Immature natural killer cell (primary cell): ENCODE results near the gene HP. TPM values are rescaled to one million over a fixed set of nuclear protein-coding genes. Genes with fewer than 3 reads are reported as not detected.
"Not testable (repeated sequence)": the region's sequence is repeated elsewhere in the genome, so short reads cannot be mapped to it uniquely, and the experiment has no call there.

Experiments used
- DNase-seq, 3 donors: peaks; one replicate each; pipeline ENCODE4 v3.0.0; 2022; ENCODE audit warnings: mixed read lengths in 1 of 3
- H3K27ac Mint-ChIP-seq, 6 donors: one replicate each; pipeline ENCODE4 v1.8.0; 2020; ENCODE audit warnings: mixed read lengths in 6 of 6, mild to moderate bottlenecking in 5 of 6, inconsistent platforms in 4 of 6, moderate library complexity in 3 of 6
- H3K27me3 Mint-ChIP-seq, 3 donors: one replicate each; pipeline ENCODE4 v1.8.0; 2020 to 2021; ENCODE audit warnings: low read depth in 3 of 3, mild to moderate bottlenecking in 3 of 3, mixed read lengths in 3 of 3, moderate library complexity in 3 of 3, inconsistent platforms in 1 of 3
- H3K36me3 Mint-ChIP-seq, 3 donors: one replicate each; pipeline ENCODE4 v1.8.0; 2020; ENCODE audit warnings: mixed read lengths in 3 of 3, inconsistent platforms in 2 of 3, mild to moderate bottlenecking in 2 of 3
- H3K4me1 Mint-ChIP-seq, 2 donors: one replicate each; pipeline ENCODE4 v1.8.0; 2020; ENCODE audit warnings: inconsistent platforms in 2 of 2, mild to moderate bottlenecking in 2 of 2, mixed read lengths in 2 of 2, moderate library complexity in 1 of 2
- H3K4me3 Mint-ChIP-seq, 5 donors: one replicate each; pipeline ENCODE4 v1.8.0; 2020; ENCODE audit warnings: mild to moderate bottlenecking in 5 of 5, mixed read lengths in 5 of 5, inconsistent platforms in 3 of 5, moderate library complexity in 3 of 5
- H3K9me3 Mint-ChIP-seq, 6 donors: one replicate each; pipeline ENCODE4 v1.8.0; 2020; ENCODE audit warnings: mild to moderate bottlenecking in 6 of 6, mixed read lengths in 6 of 6, inconsistent platforms in 4 of 6, moderate library complexity in 3 of 6
- polyA plus RNA-seq, 3 donors: library from polyadenylated mRNA; unstranded; fragments of 300-500 nt; fragmentation: Illumina TruSeq; gene quantifications; one replicate each; pipeline ENCODE4 v1.2.3, GENCODE V29; 2021

Gene HP, protein sequence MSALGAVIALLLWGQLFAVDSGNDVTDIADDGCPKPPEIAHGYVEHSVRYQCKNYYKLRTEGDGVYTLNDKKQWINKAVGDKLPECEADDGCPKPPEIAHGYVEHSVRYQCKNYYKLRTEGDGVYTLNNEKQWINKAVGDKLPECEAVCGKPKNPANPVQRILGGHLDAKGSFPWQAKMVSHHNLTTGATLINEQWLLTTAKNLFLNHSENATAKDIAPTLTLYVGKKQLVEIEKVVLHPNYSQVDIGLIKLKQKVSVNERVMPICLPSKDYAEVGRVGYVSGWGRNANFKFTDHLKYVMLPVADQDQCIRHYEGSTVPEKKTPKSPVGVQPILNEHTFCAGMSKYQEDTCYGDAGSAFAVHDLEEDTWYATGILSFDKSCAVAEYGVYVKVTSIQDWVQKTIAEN
- polyA plus RNA-seq = not detected

GRCh38 chr16:72054254-72054847 is at the start of gene HP:
Gene HP, plus strand, starts transcription at chr16:72054505. Its CDS starts 148 bp downstream, at chr16:72054653.
- H3K4me1 Mint-ChIP-seq, DNase-seq, H3K36me3 Mint-ChIP-seq, H3K27me3 Mint-ChIP-seq, H3K27ac Mint-ChIP-seq, H3K4me3 Mint-ChIP-seq: not testable (repeated sequence)
- H3K9me3 Mint-ChIP-seq = peaks cover 0 to 11% (median 6%) of the 10 kb centered on the region in 6 donors

DNA sequence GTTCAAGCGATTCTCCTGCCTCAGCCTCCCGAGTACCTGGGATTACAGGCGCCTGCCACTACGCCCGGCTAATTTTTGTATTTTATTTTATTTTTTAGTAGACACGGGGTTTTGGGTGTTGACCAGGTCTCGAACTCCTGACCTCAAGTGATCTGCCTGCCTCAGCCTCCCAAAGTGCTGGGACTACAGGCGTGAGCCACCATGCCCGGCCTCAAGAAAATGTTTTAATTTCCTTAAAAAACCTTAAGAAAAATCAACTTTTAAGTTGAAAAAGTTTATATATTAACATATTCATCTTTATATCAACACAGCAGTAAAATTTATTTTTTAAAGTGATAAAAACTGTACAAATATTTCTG is 46.3 kb upstream of the HP start:
- H3K27ac Mint-ChIP-seq = peak overlapping the region in 4 of 6 donors; percentile 69 to 93 (median 82)

GRCh38 chr16:72008424-72009216 is 45.7 kb upstream of the HP start, which contains the start of gene DHODH:
Gene DHODH, plus strand, starts transcription at chr16:72008744. Its CDS starts 21 bp downstream, at chr16:72008765.
- Mint-ChIP-seq H3K4me3 (peak within 1 kb of the TSS; percentile 95 to 100 (median 97)), H3K9me3 (no peaks in the 10 kb centered on the region), H3K36me3 (no peaks in the 10 kb centered on the region), H3K27ac (peak within 1 kb of the TSS; percentile 82 to 97 (median 91)), H3K4me1 (peaks cover 16 to 35% of the 10 kb centered on the region in 2 donors), H3K27me3 (peaks cover 4 to 6% (median 4%) of the 10 kb centered on the region in 3 donors)
- peak; percentile 97 to 98 (median 98) for DNase-seq

More for the DNA sequence above, 46.3 kb upstream of the HP start:
- not testable (repeated sequence) for H3K9me3 Mint-ChIP-seq, H3K36me3 Mint-ChIP-seq, H3K27me3 Mint-ChIP-seq, DNase-seq
- H3K4me3 Mint-ChIP-seq = peak overlapping the region; percentile 95 to 100 (median 97)
- H3K4me1 Mint-ChIP-seq = peaks cover 16 to 29% of the 10 kb centered on the region in 2 donors

DNA sequence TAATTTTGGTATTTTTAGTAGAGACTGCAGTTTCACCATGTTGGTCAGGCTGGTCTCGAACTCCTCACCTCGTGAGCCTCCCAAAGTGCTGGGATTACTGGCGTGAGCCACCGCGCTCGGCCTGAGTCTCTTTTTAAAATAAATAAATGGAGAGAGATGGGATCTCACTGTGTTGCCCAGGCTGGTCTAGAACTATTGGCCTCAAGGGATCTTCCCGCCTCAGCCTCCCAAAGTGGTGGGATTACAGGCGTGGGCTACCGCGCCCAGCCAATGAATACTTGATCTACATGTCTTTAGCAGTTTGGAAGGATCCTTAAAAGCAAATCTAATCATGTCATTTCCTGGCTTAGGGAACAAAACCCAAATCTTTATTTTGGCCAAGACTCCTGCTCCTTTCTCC is 44.5 kb upstream of the HP start:
- peak overlapping the region in 1 of 6 donors; percentile 66 for H3K27ac Mint-ChIP-seq
- peaks cover 4 to 6% (median 4%) of the 10 kb centered on the region in 3 donors for H3K27me3 Mint-ChIP-seq
- H3K4me3 Mint-ChIP-seq = peak overlapping the region; percentile 42 to 78 (median 75)
- H3K36me3 Mint-ChIP-seq = peaks cover 0 to 5% (median 0%) of the 10 kb centered on the region in 3 donors
- DNase-seq = no peak
- peaks cover 16 to 43% of the 10 kb centered on the region in 2 donors for H3K4me1 Mint-ChIP-seq
- no peaks in the 10 kb centered on the region for H3K9me3 Mint-ChIP-seq

DNA sequence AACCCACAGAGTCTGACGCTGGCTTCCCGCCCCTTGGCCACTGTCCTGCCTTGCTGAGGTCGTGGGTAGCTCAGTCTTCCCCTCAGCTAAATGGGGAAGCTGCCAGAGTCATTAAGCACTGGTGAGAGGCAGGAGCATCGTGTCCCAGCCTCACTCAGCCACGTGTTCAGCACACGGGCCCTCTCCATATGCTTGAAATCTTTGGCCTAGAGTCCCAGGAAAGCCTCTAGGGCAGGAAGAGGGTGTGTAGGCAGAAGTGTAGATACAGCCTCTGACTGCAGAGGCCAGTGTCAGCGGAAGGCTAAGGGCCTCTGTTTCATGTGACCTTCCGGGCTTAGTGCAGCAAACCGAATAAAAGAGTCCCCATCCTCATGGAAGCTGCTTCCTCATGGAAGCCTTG is 41.7 kb upstream of the HP start:
- H3K4me1 Mint-ChIP-seq = peaks cover 14 to 44% of the 10 kb centered on the region in 2 donors
- H3K27me3 Mint-ChIP-seq = peaks cover 4 to 6% (median 6%) of the 10 kb centered on the region in 3 donors
- peak overlapping the region in 3 of 6 donors; percentile 8 to 61 (median 9) for H3K27ac Mint-ChIP-seq

GRCh38 chr16:72013389-72013788 is 40.9 kb upstream of the HP start:
- Mint-ChIP-seq H3K4me1 (peaks cover 12 to 43% of the 10 kb centered on the region in 2 donors), H3K36me3 (peaks cover 3 to 15% (median 14%) of the 10 kb centered on the region in 3 donors), H3K27ac (peak overlapping the region in 3 of 6 donors; percentile 40 to 81 (median 61)), H3K27me3 (peaks cover 2 to 5% (median 4%) of the 10 kb centered on the region in 3 donors), H3K4me3 (no peak overlapping the region), H3K9me3 (no peaks in the 10 kb centered on the region)
- peak in 1 of 3 donors; percentile 7 for DNase-seq

More for the DNA sequence above, 41.7 kb upstream of the HP start:
- DNase-seq = no peak
- Mint-ChIP-seq H3K36me3 (peaks cover 0 to 15% (median 11%) of the 10 kb centered on the region in 3 donors), H3K4me3 (no peak overlapping the region), H3K9me3 (no peaks in the 10 kb centered on the region)

GRCh38 chr16:72013888-72014581 is 40.3 kb upstream of the HP start:
- peaks cover 0 to 3% (median 0%) of the 10 kb centered on the region in 3 donors for H3K27me3 Mint-ChIP-seq
- H3K4me1 Mint-ChIP-seq = peaks cover 7 to 36% of the 10 kb centered on the region in 2 donors
- peaks cover 3 to 19% (median 14%) of the 10 kb centered on the region in 3 donors for H3K36me3 Mint-ChIP-seq
- DNase-seq = no peak
- no peaks in the 10 kb centered on the region for H3K9me3 Mint-ChIP-seq
- peak overlapping the region in 3 of 6 donors; percentile 20 to 81 (median 40) for H3K27ac Mint-ChIP-seq
- H3K4me3 Mint-ChIP-seq = no peak overlapping the region

GRCh38 chr16:72014675-72015074 is 39.6 kb upstream of the HP start:
- no peak overlapping the region for H3K27ac Mint-ChIP-seq
- DNase-seq = no peak
- no peak overlapping the region for H3K4me3 Mint-ChIP-seq
- H3K9me3 Mint-ChIP-seq = no peaks in the 10 kb centered on the region
- H3K4me1 Mint-ChIP-seq = peaks cover 6 to 34% of the 10 kb centered on the region in 2 donors
- peaks cover 0 to 3% (median 0%) of the 10 kb centered on the region in 3 donors for H3K27me3 Mint-ChIP-seq
- peaks cover 3 to 19% (median 19%) of the 10 kb centered on the region in 3 donors for H3K36me3 Mint-ChIP-seq

- no peak overlapping the region for H3K4me3 Mint-ChIP-seq
- peaks cover 0 to 3% (median 0%) of the 10 kb centered on the region in 3 donors for H3K27me3 Mint-ChIP-seq
- peaks cover 4 to 30% of the 10 kb centered on the region in 2 donors for H3K4me1 Mint-ChIP-seq
- H3K27ac Mint-ChIP-seq = no peak overlapping the region
- peaks cover 3 to 19% (median 19%) of the 10 kb centered on the region in 3 donors for H3K36me3 Mint-ChIP-seq
- DNase-seq = no peak
- H3K9me3 Mint-ChIP-seq = no peaks in the 10 kb centered on the region
Observed at GRCh38 chr16:72015124-72015523, 39.2 kb upstream of the HP start.

DNA sequence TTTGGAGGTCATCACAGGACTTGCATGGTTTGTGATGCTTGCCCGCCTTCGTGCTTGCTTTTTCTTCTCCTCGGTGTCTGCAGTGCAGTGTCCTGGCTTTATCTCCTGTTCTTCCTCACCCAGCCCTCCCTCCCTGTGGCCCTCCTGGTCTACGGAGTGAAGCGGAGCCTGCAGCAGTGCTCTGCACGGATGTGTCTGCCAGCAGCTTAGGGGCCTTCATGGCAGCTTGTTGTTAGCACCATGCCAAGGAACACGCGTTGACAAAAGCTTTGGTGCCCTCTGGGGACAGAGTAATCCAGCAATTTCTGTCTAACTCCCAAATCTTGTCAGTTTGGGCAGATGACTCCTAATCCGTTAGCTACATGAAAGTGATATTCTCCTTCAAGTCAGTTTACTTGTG is 35.8 kb upstream of the HP start:
- H3K4me1 Mint-ChIP-seq = peaks cover 0 to 10% of the 10 kb centered on the region in 2 donors
- H3K27ac Mint-ChIP-seq = no peak overlapping the region
- no peak for DNase-seq
- no peak overlapping the region for H3K4me3 Mint-ChIP-seq
- peaks cover 0 to 3% (median 2%) of the 10 kb centered on the region in 3 donors for H3K27me3 Mint-ChIP-seq
- no peaks in the 10 kb centered on the region for H3K9me3 Mint-ChIP-seq
- H3K36me3 Mint-ChIP-seq = peaks cover 3 to 22% (median 22%) of the 10 kb centered on the region in 3 donors

- Mint-ChIP-seq H3K4me1 (no peaks in the 10 kb centered on the region), H3K27ac (no peak overlapping the region), H3K4me3 (no peak overlapping the region), H3K9me3 (no peaks in the 10 kb centered on the region), H3K27me3 (peaks cover 0 to 2% (median 0%) of the 10 kb centered on the region in 3 donors), H3K36me3 (peaks cover 9 to 30% (median 23%) of the 10 kb centered on the region in 3 donors)
- no peak for DNase-seq
Observed at GRCh38 chr16:72021043-72021442, 33.3 kb upstream of the HP start.

DNA sequence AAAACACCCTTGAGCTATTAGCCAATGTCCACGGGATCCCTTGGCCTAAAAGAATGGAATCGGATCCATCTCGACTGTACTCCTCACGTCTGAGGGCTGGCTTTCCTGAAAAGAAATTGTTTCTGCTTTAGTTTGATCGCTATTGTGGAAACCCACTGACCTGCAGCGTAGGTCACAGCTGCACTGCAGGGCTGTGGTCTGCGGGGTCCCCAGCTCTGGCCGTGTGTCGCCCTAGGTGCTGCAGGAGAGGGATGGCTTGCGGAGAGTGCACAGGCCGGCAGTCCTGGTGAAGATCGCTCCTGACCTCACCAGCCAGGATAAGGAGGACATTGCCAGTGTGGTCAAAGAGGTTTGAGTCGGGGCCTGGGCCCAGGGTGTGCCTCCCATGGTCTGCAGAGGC is 32.2 kb upstream of the HP start:
- H3K27ac Mint-ChIP-seq = no peak overlapping the region
- H3K27me3 Mint-ChIP-seq = peaks cover 0 to 2% (median 0%) of the 10 kb centered on the region in 3 donors
- peaks cover 9 to 22% (median 18%) of the 10 kb centered on the region in 3 donors for H3K36me3 Mint-ChIP-seq
- H3K9me3 Mint-ChIP-seq = no peaks in the 10 kb centered on the region
- no peaks in the 10 kb centered on the region for H3K4me1 Mint-ChIP-seq
- no peak overlapping the region for H3K4me3 Mint-ChIP-seq
- DNase-seq = no peak

DNA sequence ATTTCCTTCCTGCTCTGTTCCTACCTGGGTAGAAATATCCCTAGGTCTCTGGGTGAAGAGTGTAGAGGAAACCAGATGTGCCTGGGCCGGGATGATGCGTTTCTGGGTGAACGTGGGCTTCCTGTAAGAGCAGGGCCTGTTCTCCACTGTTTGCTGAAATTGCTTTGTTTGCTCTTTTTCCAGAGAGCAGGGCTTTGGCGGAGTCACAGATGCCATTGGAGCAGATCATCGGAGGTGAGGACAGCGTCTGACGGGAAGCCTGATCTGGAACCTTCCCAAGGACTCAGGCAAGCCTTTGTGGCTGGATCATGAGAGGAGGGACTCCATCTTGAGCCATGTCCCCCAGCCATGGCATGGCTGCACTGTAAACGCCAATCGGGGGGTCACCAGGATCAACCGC is 30.3 kb upstream of the HP start:
- Mint-ChIP-seq H3K27ac (no peak overlapping the region), H3K27me3 (peaks cover 0 to 2% (median 0%) of the 10 kb centered on the region in 3 donors), H3K4me3 (no peak overlapping the region), H3K36me3 (peaks cover 10 to 23% (median 16%) of the 10 kb centered on the region in 3 donors), H3K9me3 (no peaks in the 10 kb centered on the region), H3K4me1 (no peaks in the 10 kb centered on the region)
- no peak for DNase-seq
